GM21619 (cell line): ENCODE results near the gene RHNO1.

Experiments
- ATAC-seq: cut with Tn5 transposase; IDR thresholded peaks from one replicate; pipeline ENCODE4 v1.9.1; 2021; ENCODE audit not compliant: unreplicated experiment

The RHNO1 gene

GRCh38 chr12:2900642-2901041, 23.6 kb downstream of the RHNO1 start:
- no peak for ATAC-seq

GRCh38 chr12:2902272-2902880, 25.4 kb downstream of the RHNO1 start:
- no peak for ATAC-seq

- no peak for ATAC-seq
Observed at GRCh38 chr12:2904260-2904659, 27.2 kb downstream of the RHNO1 start.

GRCh38 chr12:2912216-2912575, 35.2 kb downstream of the RHNO1 start:
- no peak for ATAC-seq

GRCh38 chr12:2919249-2919648, 42.2 kb downstream of the RHNO1 start:
- ATAC-seq = no peak

GRCh38 chr12:2922329-2922728, 45.3 kb downstream of the RHNO1 start:
- no peak for ATAC-seq

- ATAC-seq = no peak
Observed at GRCh38 chr12:2923057-2923456, 46.0 kb downstream of the RHNO1 start.

GRCh38 chr12:2924019-2924418, 47.0 kb downstream of the RHNO1 start:
- no peak for ATAC-seq

GRCh38 chr12:2925322-2925995, 48.4 kb downstream of the RHNO1 start:
- ATAC-seq = no peak

- no peak for ATAC-seq
Observed at GRCh38 chr12:2930865-2931264, 53.8 kb downstream of the RHNO1 start.

GRCh38 chr12:2933586-2933985, 56.6 kb downstream of the RHNO1 start:
- no peak for ATAC-seq

- no peak for ATAC-seq
Observed at GRCh38 chr12:2934371-2934770, 57.3 kb downstream of the RHNO1 start.

GRCh38 chr12:2936301-2936700, 59.3 kb downstream of the RHNO1 start:
- no peak for ATAC-seq

- ATAC-seq = no peak
Observed at GRCh38 chr12:2937500-2937899, 60.5 kb downstream of the RHNO1 start.
